AG09309 (cell line): ENCODE results near the gene CCL23.
"Not testable (repeated sequence)": the region's sequence is repeated elsewhere in the genome, so short reads cannot be mapped to it uniquely, and the experiment has no call there.

Source experiments
- DNase-seq: peaks from one replicate; pipeline ENCODE4 v3.0.0-alpha.2; 2010; ENCODE audit warnings: low read depth
- H3K4me3 ChIP-seq: 2 replicates; pipeline ENCODE4 v1.5.1; 2011; ENCODE audit warnings: mild to moderate bottlenecking, low read depth, low read length, moderate library complexity; ENCODE audit not compliant: control insufficient read depth
- CTCF ChIP-seq: IDR thresholded peaks from 2 replicates; pipeline ENCODE4 v1.5.1; 2011; ENCODE audit warnings: mild to moderate bottlenecking, low read depth, low read length, inconsistent platforms; ENCODE audit not compliant: insufficient read depth, control insufficient read depth; ENCODE audit errors: missing control alignments

The CCL23 gene

GRCh38 chr17:36027761-36028160 is 10.0 kb upstream of the CCL23 start:
- no peak for TF ChIP-seq CTCF
- no peak for DNase-seq
- no peak overlapping the region for H3K4me3 ChIP-seq

GRCh38 chr17:36024106-36024869 is 6.5 kb upstream of the CCL23 start:
- no peak for DNase-seq
- no peak overlapping the region for H3K4me3 ChIP-seq
- TF ChIP-seq CTCF, result no peak

DNA sequence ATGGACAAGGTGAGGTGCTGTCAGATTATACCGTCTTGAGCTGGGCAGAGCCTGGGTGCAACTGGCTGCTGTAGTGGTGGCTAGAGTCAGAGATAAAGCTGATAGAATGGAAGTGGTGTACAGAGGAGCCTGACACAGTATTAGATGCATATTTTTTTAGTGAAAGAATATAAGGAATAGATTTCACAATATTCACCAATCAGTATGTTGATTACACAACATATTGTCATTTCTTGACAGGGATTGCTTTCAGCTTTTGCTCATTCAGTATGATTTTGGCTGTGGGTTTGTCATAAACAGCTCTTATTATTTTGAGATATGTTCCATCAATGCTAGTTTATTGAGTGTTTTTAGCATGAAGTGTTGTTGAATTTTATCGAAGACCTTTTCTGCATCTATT is 1.7 kb upstream of the CCL23 start:
- H3K4me3 ChIP-seq, result no peak overlapping the region
- no peak for TF ChIP-seq CTCF
- no peak for DNase-seq

DNA sequence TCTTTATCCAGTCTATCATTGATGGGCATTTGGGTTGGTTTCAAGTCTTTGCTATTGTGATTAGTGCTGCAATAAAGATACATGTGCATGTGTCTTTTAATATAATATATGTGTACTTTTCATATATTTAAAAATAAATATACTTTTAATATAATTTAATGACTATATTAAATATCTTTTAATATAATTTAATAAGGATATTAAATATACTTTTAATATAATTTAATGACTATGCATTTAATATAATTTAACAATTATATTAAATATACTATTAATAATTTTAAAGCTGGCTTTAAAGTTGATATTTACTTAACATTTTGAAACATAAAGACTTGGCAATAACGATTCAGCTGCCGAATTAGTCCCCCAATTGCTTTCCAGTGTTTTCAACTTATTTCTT is 1.2 kb downstream of the CCL23 start:
- no peak overlapping the region for H3K4me3 ChIP-seq
- TF ChIP-seq CTCF, result no peak
- DNase-seq, result no peak

GRCh38 chr17:36015895-36016294 is 1.9 kb downstream of the CCL23 start:
- not testable (repeated sequence) for DNase-seq, H3K4me3 ChIP-seq

GRCh38 chr17:36014946-36015345 is 2.8 kb downstream of the CCL23 start:
- no peak for TF ChIP-seq CTCF
- no peak for DNase-seq
- no peak overlapping the region for H3K4me3 ChIP-seq

DNA sequence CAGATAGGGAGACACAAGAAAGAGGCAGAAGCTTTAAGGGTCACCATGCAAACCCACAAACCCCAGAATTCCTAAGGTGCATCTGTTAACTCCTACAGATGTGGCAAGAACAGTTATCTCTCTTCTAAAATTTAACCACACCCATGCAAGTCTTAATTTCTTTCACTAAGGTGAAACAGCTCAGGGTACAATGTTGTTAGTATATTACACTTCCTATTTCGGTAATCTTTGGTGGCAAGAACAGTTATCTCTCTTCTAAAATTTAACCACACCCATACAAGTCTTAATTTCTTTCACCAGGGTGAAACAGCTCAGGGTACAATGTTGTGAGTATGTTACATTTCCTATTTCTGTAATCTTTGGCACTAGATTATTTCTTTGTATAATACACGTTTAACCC is 6.6 kb downstream of the CCL23 start:
- no peak for TF ChIP-seq CTCF
- DNase-seq, result no peak

More for the DNA sequence above, 6.6 kb downstream of the CCL23 start:
- H3K4me3 ChIP-seq, result no peak overlapping the region
